ENCODE measurements around the gene DYNLT4.
"Not testable (repeated sequence)": the region's sequence is repeated elsewhere in the genome, so short reads cannot be mapped to it uniquely, and the experiment has no call there.

Gene DYNLT4

DNA sequence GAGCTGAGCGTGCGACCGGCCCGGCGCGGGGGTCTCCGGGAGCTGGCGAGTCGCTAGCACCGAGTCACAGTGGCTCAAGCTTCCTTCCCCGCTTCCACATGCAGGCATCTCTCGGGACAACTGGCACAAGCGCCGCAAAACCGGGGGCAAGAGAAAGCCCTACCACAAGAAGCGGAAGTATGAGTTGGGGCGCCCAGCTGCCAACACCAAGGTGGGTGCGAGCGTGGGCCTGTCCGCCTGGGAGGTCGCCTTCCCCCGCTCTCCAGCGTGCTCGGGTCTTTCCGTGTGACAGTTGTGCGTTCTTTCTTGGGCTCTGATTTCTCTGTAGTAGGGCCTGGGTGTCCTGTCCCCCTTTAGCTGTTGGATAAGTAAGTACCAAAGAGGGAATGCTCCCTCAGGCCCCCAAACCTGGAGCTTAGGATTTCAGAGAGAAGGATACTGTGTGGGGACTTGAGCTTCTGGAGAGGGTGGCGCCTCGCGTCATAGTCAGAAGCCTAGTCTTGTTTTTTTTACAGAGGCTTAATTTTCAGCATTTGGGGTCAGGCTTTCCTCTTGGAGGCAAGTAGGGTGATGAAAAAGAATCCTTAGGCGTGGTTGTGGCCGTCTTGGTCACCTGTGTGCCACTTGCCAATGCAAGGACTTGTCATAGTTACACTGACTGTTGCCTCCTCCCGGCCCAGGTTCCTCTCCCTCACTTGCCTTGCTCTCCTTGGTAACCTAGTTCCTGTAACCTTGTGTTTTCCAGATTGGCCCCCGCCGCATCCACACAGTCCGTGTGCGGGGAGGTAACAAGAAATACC lies 31.0 kb downstream of the DYNLT4 start:
- Histone ChIP-seq H2AFZ (ENCODE audit: low read depth, low read length) (no peak overlapping the region), H3K36me3 (replicated peaks; ENCODE audit: low read depth, low read length) (peaks cover 38% of the 10 kb centered on the region)

DNA sequence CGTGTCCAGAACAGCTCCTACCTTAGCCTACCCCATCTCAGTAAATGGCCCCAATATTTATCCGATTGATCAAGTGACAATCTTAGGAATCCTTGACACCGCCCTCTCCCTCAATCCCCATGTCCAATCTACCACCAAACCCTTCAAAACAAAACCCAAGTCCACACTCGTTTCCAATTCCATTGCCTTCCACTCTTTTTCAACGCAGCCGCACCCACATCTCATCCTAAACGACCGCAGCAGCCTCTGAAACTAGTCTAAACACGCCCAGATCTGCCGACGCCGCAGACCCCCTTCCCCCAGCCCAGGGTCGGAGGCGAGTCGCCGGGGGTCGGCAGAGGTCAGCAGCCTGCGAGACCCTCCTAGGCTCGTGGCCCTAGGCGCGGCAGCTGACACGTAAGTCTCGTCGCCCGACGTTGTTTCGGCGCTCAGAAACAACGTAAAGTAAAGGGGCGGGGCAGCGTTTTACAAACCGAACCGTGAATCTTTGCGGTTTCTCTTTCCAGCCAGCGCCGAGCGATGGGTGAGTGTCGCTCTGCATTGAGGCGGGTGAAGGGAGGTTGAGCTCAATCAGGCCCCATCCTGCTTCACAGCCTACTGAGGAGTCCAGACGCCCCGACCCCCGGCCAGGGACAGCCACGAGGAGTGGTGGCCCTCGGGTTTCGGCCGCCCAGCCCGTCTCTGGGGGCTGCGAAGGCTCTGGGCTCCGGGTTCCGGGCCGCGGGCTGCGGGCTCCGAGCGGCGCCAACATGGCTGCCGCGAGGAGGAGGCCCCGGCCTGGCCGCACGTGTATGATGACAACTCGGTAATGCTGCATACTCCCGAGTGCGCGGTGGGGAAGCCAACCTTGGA lies 31.8 kb downstream of the DYNLT4 start, which contains the start of gene RPS8:
RPS8 (plus strand) TSS at position 463 of the 852 bp plus-strand sequence; CDS start at position 520, 57 bp downstream.
- Histone ChIP-seq H3K4me3 (ENCODE audit: low read length) (peak within 1 kb of the TSS; percentile 88), H3K4me1 (ENCODE audit: low read length) (peaks cover 13% of the 10 kb centered on the region), H3K9ac (ENCODE audit: low read length) (peak within 1 kb of the TSS; percentile 95), H3K27ac (ENCODE audit: low read length) (peak within 1 kb of the TSS; percentile 79), H4K20me1 (ENCODE audit: insufficient read depth, low read length) (peaks cover 31% of the 10 kb centered on the region), H3K36me3 (replicated peaks; ENCODE audit: low read depth, low read length) (peaks cover 34% of the 10 kb centered on the region), H3K79me2 (ENCODE audit: low read length) (peaks cover 47% of the 10 kb centered on the region), H3K4me2 (ENCODE audit: low read length) (peak within 1 kb of the TSS; percentile 97), H2AFZ (ENCODE audit: low read depth, low read length) (0 out of 2 replicates have a peak within 1 kb of the TSS, but pooled peaks have one; percentile 28), H3K27me3 (ENCODE audit: low read depth, low read length) (no peaks in the 10 kb centered on the region), H3K9me3 (ENCODE audit: insufficient read depth, low read length) (no peaks in the 10 kb centered on the region)
- no peak for TF ChIP-seq EZH2phosphoT487 (IDR thresholded peaks at IDR 0.05; ENCODE audit: low read depth)
- TF ChIP-seq, protein P1, sequence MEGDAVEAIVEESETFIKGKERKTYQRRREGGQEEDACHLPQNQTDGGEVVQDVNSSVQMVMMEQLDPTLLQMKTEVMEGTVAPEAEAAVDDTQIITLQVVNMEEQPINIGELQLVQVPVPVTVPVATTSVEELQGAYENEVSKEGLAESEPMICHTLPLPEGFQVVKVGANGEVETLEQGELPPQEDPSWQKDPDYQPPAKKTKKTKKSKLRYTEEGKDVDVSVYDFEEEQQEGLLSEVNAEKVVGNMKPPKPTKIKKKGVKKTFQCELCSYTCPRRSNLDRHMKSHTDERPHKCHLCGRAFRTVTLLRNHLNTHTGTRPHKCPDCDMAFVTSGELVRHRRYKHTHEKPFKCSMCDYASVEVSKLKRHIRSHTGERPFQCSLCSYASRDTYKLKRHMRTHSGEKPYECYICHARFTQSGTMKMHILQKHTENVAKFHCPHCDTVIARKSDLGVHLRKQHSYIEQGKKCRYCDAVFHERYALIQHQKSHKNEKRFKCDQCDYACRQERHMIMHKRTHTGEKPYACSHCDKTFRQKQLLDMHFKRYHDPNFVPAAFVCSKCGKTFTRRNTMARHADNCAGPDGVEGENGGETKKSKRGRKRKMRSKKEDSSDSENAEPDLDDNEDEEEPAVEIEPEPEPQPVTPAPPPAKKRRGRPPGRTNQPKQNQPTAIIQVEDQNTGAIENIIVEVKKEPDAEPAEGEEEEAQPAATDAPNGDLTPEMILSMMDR (IDR thresholded peaks at IDR 0.05; ENCODE audit: low read depth, low read length): no peak

More for the DNA sequence above, 31.0 kb downstream of the DYNLT4 start:
- peak overlapping the region; percentile 88 for H3K4me3 ChIP-seq (ENCODE audit: low read length)
- H3K9me3 ChIP-seq (ENCODE audit: insufficient read depth, low read length): no peaks in the 10 kb centered on the region
- H3K27ac ChIP-seq (ENCODE audit: low read length): peak overlapping the region; percentile 79
- no peaks in the 10 kb centered on the region for H3K27me3 ChIP-seq (ENCODE audit: low read depth, low read length)
- peak overlapping the region; percentile 97 for H3K4me2 ChIP-seq (ENCODE audit: low read length)
- H3K79me2 ChIP-seq (ENCODE audit: low read length): peaks cover 47% of the 10 kb centered on the region
- peak overlapping the region; percentile 95 for H3K9ac ChIP-seq (ENCODE audit: low read length)
- peaks cover 13% of the 10 kb centered on the region for H3K4me1 ChIP-seq (ENCODE audit: low read length)
- peaks cover 31% of the 10 kb centered on the region for H4K20me1 ChIP-seq (ENCODE audit: insufficient read depth, low read length)
- TF ChIP-seq EZH2phosphoT487 (IDR thresholded peaks at IDR 0.05; ENCODE audit: low read depth): no peak
- TF ChIP-seq, protein P1 (IDR thresholded peaks at IDR 0.05; ENCODE audit: low read depth, low read length): no peak

DNA sequence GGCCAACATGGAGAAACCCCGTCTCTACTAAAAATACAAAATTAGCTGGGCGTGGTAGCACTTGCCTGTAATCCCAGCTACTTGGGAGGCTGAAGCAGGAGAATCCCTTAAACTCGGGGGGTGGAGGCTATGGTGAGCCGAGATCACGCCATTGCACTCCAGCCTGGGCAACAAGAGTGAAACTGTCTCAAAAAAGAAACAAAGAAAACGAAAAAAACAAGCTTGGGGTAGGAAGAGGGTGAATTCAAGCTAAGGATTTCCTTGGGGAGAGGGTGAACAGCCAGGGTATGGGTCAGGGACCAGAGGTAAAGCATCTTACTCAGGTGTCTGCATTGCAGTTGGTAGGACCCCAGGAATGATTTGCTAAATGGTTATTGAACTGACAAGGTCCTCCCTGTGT lies 40.7 kb downstream of the DYNLT4 start:
- not testable (repeated sequence) for H3K4me2 ChIP-seq (ENCODE audit: low read length); H3K27ac ChIP-seq (ENCODE audit: low read length); H3K79me2 ChIP-seq (ENCODE audit: low read length); H3K4me3 ChIP-seq (ENCODE audit: low read length); H2AFZ ChIP-seq (ENCODE audit: low read depth, low read length); H4K20me1 ChIP-seq (ENCODE audit: insufficient read depth, low read length); H3K27me3 ChIP-seq (ENCODE audit: low read depth, low read length); H3K9ac ChIP-seq (ENCODE audit: low read length); H3K9me3 ChIP-seq (ENCODE audit: insufficient read depth, low read length); H3K4me1 ChIP-seq (ENCODE audit: low read length)
- H3K36me3 ChIP-seq (replicated peaks; ENCODE audit: low read depth, low read length): peaks cover 28% of the 10 kb centered on the region

DNA sequence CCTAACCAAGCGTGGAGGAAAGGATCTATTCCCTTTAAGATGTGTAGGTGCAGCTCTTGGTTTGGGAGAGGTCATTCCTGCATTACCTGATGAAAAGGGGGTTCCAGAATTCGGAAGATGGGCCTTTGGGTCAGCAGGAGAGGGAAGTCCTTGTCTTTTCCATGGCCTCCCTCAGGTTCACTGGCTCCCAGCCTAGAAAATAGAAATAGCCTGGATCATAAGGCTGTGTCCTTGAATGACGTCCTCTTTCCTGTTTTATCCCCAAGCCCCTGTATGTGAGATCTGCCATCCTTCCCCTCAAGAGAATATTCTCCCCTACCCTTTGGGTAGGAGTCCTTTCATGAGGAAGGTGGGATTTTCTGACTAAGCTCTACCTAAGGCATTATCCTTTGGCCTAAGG lies 46.3 kb downstream of the DYNLT4 start:
- Histone ChIP-seq H3K4me2 (ENCODE audit: low read length) (no peak overlapping the region), H3K79me2 (ENCODE audit: low read length) (no peaks in the 10 kb centered on the region), H4K20me1 (ENCODE audit: insufficient read depth, low read length) (no peaks in the 10 kb centered on the region), H2AFZ (ENCODE audit: low read depth, low read length) (no peak overlapping the region), H3K36me3 (replicated peaks; ENCODE audit: low read depth, low read length) (peaks cover 52% of the 10 kb centered on the region), H3K27ac (ENCODE audit: low read length) (no peak overlapping the region), H3K27me3 (ENCODE audit: low read depth, low read length) (no peaks in the 10 kb centered on the region), H3K4me3 (ENCODE audit: low read length) (no peak overlapping the region), H3K9ac (ENCODE audit: low read length) (no peak overlapping the region), H3K4me1 (ENCODE audit: low read length) (peaks cover 4% of the 10 kb centered on the region; the same call in 1 of the 2 replicates), H3K9me3 (ENCODE audit: insufficient read depth, low read length) (no peaks in the 10 kb centered on the region)
- TF ChIP-seq, protein P1 (IDR thresholded peaks at IDR 0.05; ENCODE audit: low read depth, low read length): no peak
- no peak for TF ChIP-seq EZH2phosphoT487 (IDR thresholded peaks at IDR 0.05; ENCODE audit: low read depth)
